K562 (cell line): ENCODE data around the gene GTF2A1L. TPM values are rescaled to one million over a fixed set of nuclear protein-coding genes. Genes with fewer than 3 reads are reported as not detected.

ENCODE experiments used
- ATAC-seq: fragments of 200-7000 bp; cut with Tn5 transposase; 3 replicates; pipeline ENCODE4 v1.9.1; 2020; ENCODE audit warnings: moderate library complexity
- BruUV-seq: library from RNA; stranded (reverse); fragments of 400-500 nt; replicated peaks from 2 replicates; lab custom pipeline; 2021; lab: Mats Ljungman, UMichigan
- CTCF ChIA-PET: fragments of 300-600 bp; formaldehyde crosslinking; extraction: SDS; loops from one replicate; lab custom pipeline; 2021; ENCODE audit warnings: low intra/inter-chr PET ratio; lab: Yijun Ruan, JAX
- POLR2A ChIA-PET: fragments of 300-600, 350-650 bp; sonication (Branson Sonifier 250); formaldehyde crosslinking; extraction: SDS; loops from one replicate; lab custom pipeline; 2021; ENCODE audit warnings: antibody characterized with exemption, inconsistent platforms; lab: Yijun Ruan, JAX
- DNase-seq, 4 experiments: peaks; one replicate each; pipeline versions ENCODE4 v3.0.0 to v3.0.0-alpha.2; 2011 to 2018; ENCODE audit warnings: low spot score in 3 of 4, mixed read lengths in 3 of 4; ENCODE audit errors: extremely low read depth in 1 of 4
- FAIRE-seq: peaks from 2 replicates; lab custom pipeline; 2011; peaks lifted over from hg19 to GRCh38; lab: Jason Lieb, UNC
- H2AFZ ChIP-seq: 2 replicates; pipeline ENCODE4 v1.6.0; 2011; ENCODE audit warnings: low read depth, low read length, control low read depth, inconsistent platforms
- H3K27ac ChIP-seq: fragments of 200-600 bp; 3 replicates; pipeline ENCODE4 v1.8.0; 2011; ENCODE audit warnings: low read depth, mild to moderate bottlenecking, control low read depth, inconsistent platforms, low read length, moderate library complexity, mixed read lengths; ENCODE audit errors: extremely low read depth
- H3K27me3 ChIP-seq, 2 experiments: fragments of 300-600 bp in 1 of 2; 2 replicates in 1 of 2; 3 replicates in 1 of 2; pipeline versions ENCODE4 v1.6.0 to v1.8.0; 2011; ENCODE audit warnings: inconsistent platforms in 2 of 2, low read length in 2 of 2, mild to moderate bottlenecking in 1 of 2, mixed read lengths in 1 of 2, moderate library complexity in 1 of 2; ENCODE audit not compliant: control insufficient read depth in 2 of 2, insufficient read depth in 2 of 2
- H3K36me3 ChIP-seq: fragments of 300-600 bp; 3 replicates; pipeline ENCODE4 v1.8.0; 2011; ENCODE audit warnings: mild to moderate bottlenecking, low read length, inconsistent platforms; ENCODE audit not compliant: control insufficient read depth, insufficient read depth
- H3K4me1 ChIP-seq, 2 experiments: fragments of 200-600 bp in 1 of 2; replicated peaks in 1 of 2; 2 replicates in 1 of 2; 3 replicates in 1 of 2; pipeline versions ENCODE4 v1.5.1 to v1.8.0; 2011; ENCODE audit warnings: inconsistent platforms in 2 of 2, low read length in 2 of 2, mild to moderate bottlenecking in 1 of 2, mixed read lengths in 1 of 2, moderate library complexity in 1 of 2; ENCODE audit not compliant: control insufficient read depth in 2 of 2, insufficient read depth in 2 of 2
- H3K4me2 ChIP-seq: 2 replicates; pipeline ENCODE4 v1.6.1; 2011; ENCODE audit warnings: low read length, control low read depth, inconsistent platforms, mixed read lengths; ENCODE audit not compliant: insufficient read depth
- H3K4me3 ChIP-seq: fragments of 200-600 bp; sonication (generic), shearing (Covaris generic); 2 replicates; pipeline ENCODE4 v1.5.1; 2016; ENCODE audit warnings: control low read depth, inconsistent platforms
- H3K79me2 ChIP-seq: fragments of 200-600 bp; 3 replicates; pipeline ENCODE4 v1.8.0; 2011; ENCODE audit warnings: low read length, inconsistent platforms; ENCODE audit not compliant: control insufficient read depth, insufficient read depth
- H3K9ac ChIP-seq, 2 experiments: 2 replicates each; pipeline versions ENCODE4 v1.6.0 to v1.6.1; 2011; ENCODE audit warnings: low read depth in 2 of 2, low read length in 2 of 2, control low read depth in 1 of 2, inconsistent platforms in 1 of 2, mild to moderate bottlenecking in 1 of 2, mixed read lengths in 1 of 2; ENCODE audit not compliant: insufficient read depth in 1 of 2
- H3K9me1 ChIP-seq: one replicate; pipeline ENCODE4 v1.6.0; 2011; ENCODE audit warnings: inconsistent platforms, mild to moderate bottlenecking, low read length, moderate library complexity; ENCODE audit not compliant: control insufficient read depth, insufficient read depth
- H3K9me3 ChIP-seq: replicated peaks from 2 replicates; pipeline ENCODE4 v1.5.1; 2011; ENCODE audit warnings: low read depth, low read length, inconsistent platforms; ENCODE audit not compliant: control insufficient read depth, insufficient read depth
- H4K20me1 ChIP-seq: replicated peaks from 2 replicates; pipeline ENCODE4 v1.6.1; 2011; ENCODE audit warnings: low read length, inconsistent platforms, mixed read lengths; ENCODE audit not compliant: control insufficient read depth, insufficient read depth
- CBFA2T2 ChIP-seq: fragments of 450-650 bp; conservative IDR thresholded peaks from 2 replicates; pipeline ENCODE4 v1.6.1; 2017; ENCODE audit warnings: mild to moderate bottlenecking
- EZH2 ChIP-seq: IDR thresholded peaks from 2 replicates; pipeline ENCODE4 v1.6.1; 2012; ENCODE audit warnings: low read depth, mild to moderate bottlenecking, inconsistent platforms, low read length, borderline replicate concordance
- KAT7 ChIP-seq: sonication (generic); formaldehyde crosslinking; IDR thresholded peaks from 2 replicates; pipeline ENCODE4 v1.8.0; 2022; ENCODE audit warnings: missing genetic modification reagents, mild to moderate bottlenecking, borderline replicate concordance
- POLR3G ChIP-seq: IDR thresholded peaks from 2 replicates; pipeline ENCODE4 v1.6.1; 2011; ENCODE audit not compliant: insufficient read length, insufficient replicate concordance; ENCODE audit errors: extremely low read depth
- TFAM ChIP-seq: fragments of 250-450 bp; sonication (Bioruptor Pico); conservative IDR thresholded peaks from 2 replicates; pipeline ENCODE4 v1.5.0; 2021; ENCODE audit warnings: mild to moderate bottlenecking, moderate library complexity
- XRCC3 ChIP-seq: fragments of 450-650 bp; IDR thresholded peaks from 2 replicates; pipeline ENCODE4 v1.6.1; 2017; ENCODE audit warnings: mild to moderate bottlenecking, moderate library complexity
- ZNF175 ChIP-seq: fragments of 200-800 bp; sonication (Bioruptor generic); IDR thresholded peaks from 2 replicates; pipeline ENCODE4 v1.6.1; 2016; ENCODE audit warnings: low read depth, mild to moderate bottlenecking, missing genetic modification characterization, missing compliant biosample characterization
- ZNF444 ChIP-seq: fragments of 250-450 bp; sonication (Bioruptor Pico); IDR thresholded peaks from 2 replicates; pipeline ENCODE4 v1.4.0; 2020; ENCODE audit warnings: mild to moderate bottlenecking, moderate library complexity
- ZNF561 ChIP-seq: fragments of 450-650 bp; formaldehyde crosslinking; conservative IDR thresholded peaks from 2 replicates; pipeline ENCODE4 v1.4.0; 2020; ENCODE audit warnings: mild to moderate bottlenecking, moderate library complexity
- ZNF778 ChIP-seq: fragments of 450-650 bp; formaldehyde crosslinking; IDR thresholded peaks from 2 replicates; pipeline ENCODE4 v1.4.0; 2020; ENCODE audit warnings: mild to moderate bottlenecking, moderate library complexity
- WGBS: fragments of 100-300 bp; shearing (Covaris generic); methylation state at CpG from one replicate; pipeline ENCODE4 v1.1.6; 2016; ENCODE audit warnings: low coverage, mixed read lengths; ENCODE audit not compliant: insufficient coverage; ENCODE audit errors: missing lambda C conversion rate; 5-methylcytosine and 5-hydroxymethylcytosine counted together
- in situ Hi-C: fragments of 300-500 bp; cut with MboI; formaldehyde crosslinking; loops from 4 replicates; pipeline ENCODE4 v1.15.0; 2018; ENCODE audit warnings: inconsistent platforms, mixed read lengths
- intact Hi-C: fragments of 100-400 bp; cut with micrococcal nuclease; formaldehyde crosslinking; loops from 2 replicates; pipeline ENCODE4 v1.14.2; 2022
- polyA plus RNA-seq, 8 experiments: library from polyadenylated mRNA; depleted of rRNA in 4 of 8; stranded (reverse) in 5 of 8; unstranded in 3 of 8; fragments of >200 nt; fragmentation: Nextera tagmentation in 2 of 8; fragmentation: Illumina TruSeq in 1 of 8; extraction: Ambion mirVana in 2 of 8; extraction: Trizol in 1 of 8; gene quantifications; 2 replicates each; pipeline versions ENCODE4 v1.2.1 to v1.2.3, GENCODE V29; 2011 to 2014; ENCODE audit warnings: inconsistent platforms in 1 of 8, missing spikeins in 1 of 8
- total RNA-seq, 7 experiments: library from RNA; depleted of rRNA in 6 of 7; stranded (reverse); fragments of >200 nt in 6 of 7; fragmentation: Illumina TruSeq in 2 of 7; extraction: Trizol in 2 of 7; gene quantifications; 2 replicates each; pipeline versions ENCODE4 v1.2.1 to v1.2.3, GENCODE V29; 2011 to 2021; ENCODE audit warnings: low replicate concordance in 1 of 7

GTF2A1L gene
- total and polyA plus RNA-seq, 9 of the 15 experiments (the other 6 are each of a cell fraction or from before 2014, with no cell fraction given), result 0.05 to 0.35 (median 0.12) TPM; not detected in 5

DNA sequence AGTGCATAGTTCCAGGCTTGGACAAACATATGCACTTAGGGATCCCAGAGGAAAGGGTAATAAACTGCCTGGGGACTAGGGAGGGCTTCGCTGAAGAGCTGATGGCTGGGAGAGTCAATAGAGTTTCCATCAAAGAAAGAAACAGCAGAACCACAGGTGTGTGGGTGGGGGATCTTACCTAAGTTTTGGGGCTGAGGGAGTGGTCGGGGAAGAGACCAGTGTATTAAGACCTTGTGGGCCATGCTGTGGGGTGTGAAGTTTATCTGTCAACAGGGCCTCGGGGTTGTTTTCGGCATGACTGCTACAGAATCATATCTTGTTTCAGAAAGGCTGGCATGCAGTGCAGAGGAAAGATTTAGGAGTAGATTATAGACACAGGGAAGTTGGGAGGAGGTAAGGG, 31.2 kb upstream of the GTF2A1L start:
- WGBS, result 2% methylated on average over 4 of the region's 4 CpGs
- Histone ChIP-seq H3K9me3 (no peaks in the 10 kb centered on the region), H2AFZ (no peak overlapping the region), H4K20me1 (no peaks in the 10 kb centered on the region), H3K4me3 (no peak overlapping the region), H3K9ac (no peak overlapping the region), H3K4me1 (no peaks in the 10 kb centered on the region; a peak in 1 of 5 replicates), H3K27me3 (peaks cover 0 to 7% of the 10 kb centered on the region in 2 experiments; a peak in 1 of 5 replicates), H3K4me2 (no peak overlapping the region), H3K9me1 (no peaks in the 10 kb centered on the region), H3K79me2 (no peaks in the 10 kb centered on the region), H3K36me3 (no peaks in the 10 kb centered on the region), H3K27ac (no peak overlapping the region)
- in situ Hi-C loops (no loop called here), intact Hi-C loops (loop anchor here (5.0 kb wide), 1 partner anchor 139 kb away; no protein-coding TSS in a partner anchor)
- no peak for DNase-seq
- BruUV-seq, result no TSS peak
- ATAC-seq, result no peak
- no peak for FAIRE-seq
- TF ChIP-seq ZNF444 (CRISPR knock-in tag) (no peak), EZH2 (no peak), KAT7 (CRISPR knock-in tag) (no peak), ZNF561 (no peak), POLR3G (no peak), CBFA2T2 (no peak), TFAM (no peak), ZNF175 (CRISPR knock-in tag) (no peak), ZNF778 (CRISPR knock-in tag) (no peak), XRCC3 (no peak)
- POLR2A ChIA-PET, result no interaction called here
- CTCF ChIA-PET, result no interaction called here
